NK-92 (cell line): ENCODE data around the gene IBTK.

Experiments
- DNase-seq: peaks from one replicate; lab custom pipeline; 2025; ENCODE audit not compliant: unreplicated experiment; lab: John Stamatoyannopoulos, UW

Gene IBTK

DNA sequence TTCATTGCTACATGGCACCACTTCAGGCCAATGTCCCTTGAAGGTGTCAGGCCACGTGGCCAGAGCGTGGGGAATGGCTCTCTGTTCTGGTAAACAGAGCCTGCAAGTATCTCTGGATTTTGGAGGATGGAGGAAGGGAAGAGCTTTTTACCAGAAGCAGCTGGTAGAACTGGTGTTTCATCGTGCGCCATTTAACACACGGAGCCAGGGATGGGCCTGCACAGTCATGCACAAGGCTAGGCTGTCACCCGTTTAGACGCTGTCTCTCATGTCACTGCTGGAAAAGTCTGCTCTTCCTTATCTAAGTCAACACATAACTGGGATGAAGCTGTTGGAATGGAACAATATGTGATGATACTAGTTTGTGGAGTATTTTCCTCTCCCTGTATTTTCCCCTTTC is 123.9 kb downstream of the IBTK start:
- no peak for DNase-seq
